Measurements from ENCODE around the gene SESN2. TPM values are rescaled to one million over a fixed set of nuclear protein-coding genes. Genes with fewer than 3 reads are reported as not detected.

Gene SESN2
- total and polyA plus RNA-seq, 2 donors (not counting 1 experiment from before 2014, with no cell fraction given): 4.5 to 5.4 TPM

DNA sequence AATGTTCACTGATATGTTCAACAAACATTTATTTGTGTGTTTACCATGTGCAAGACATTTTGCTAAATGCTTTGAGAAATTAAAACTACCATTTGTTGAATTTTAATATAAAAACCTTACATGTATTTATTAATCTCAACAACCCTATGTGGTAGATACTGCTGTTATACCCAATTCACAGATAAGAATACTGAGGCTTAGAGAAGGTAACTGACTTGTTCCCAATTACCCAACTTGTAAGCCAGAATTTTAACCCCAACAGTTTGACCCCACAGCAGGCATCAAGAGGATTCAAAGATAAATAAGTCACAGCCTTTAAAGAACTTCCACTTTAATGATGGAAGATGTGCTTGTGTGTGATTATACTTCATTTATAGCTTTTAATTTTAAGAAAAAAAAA, 30.2 kb upstream of the SESN2 start:
- H3K4me1 Mint-ChIP-seq: peaks cover 23% of the 10 kb centered on the region
- Histone ChIP-seq H3K36me3 (replicated peaks in 1 of 2; ENCODE audit: control extremely low read depth in 1 of 2, control insufficient read depth in 1 of 2, extremely low read depth in 1 of 2, insufficient read depth in 2 of 2, low read length in 1 of 2) (peaks cover 0 to 40% of the 10 kb centered on the region in 2 experiments), H3K9ac (ENCODE audit: low read length) (no peak overlapping the region), H3K4me2 (replicated peaks; ENCODE audit: low read depth, low read length, poor library complexity, severe bottlenecking) (no peak overlapping the region), H4K20me1 (ENCODE audit: control insufficient read depth, insufficient read depth, low read length, poor library complexity, severe bottlenecking) (no peaks in the 10 kb centered on the region), H3K27me3 (replicated peaks in 1 of 4; ENCODE audit: control extremely low read depth in 1 of 4, control insufficient read depth in 3 of 4, insufficient read depth in 4 of 4, low read length in 3 of 4) (no peaks in the 10 kb centered on the region), H3K4me1 (ENCODE audit: control insufficient read depth in 2 of 2, insufficient read depth in 2 of 2, low read length in 2 of 2) (peaks cover 5 to 18% of the 10 kb centered on the region in 2 donors), H3K4me3 (ENCODE audit: control extremely low read depth in 1 of 5, extremely low read depth in 1 of 5, insufficient read depth in 1 of 5, low read depth in 2 of 5, low read length in 4 of 5) (no peak overlapping the region), H3K27ac (ENCODE audit: low read length in 2 of 2) (no peak overlapping the region), H3K79me2 (ENCODE audit: control insufficient read depth, insufficient read depth, low read length) (peaks cover 76% of the 10 kb centered on the region), H3K9me3 (ENCODE audit: control extremely low read depth in 1 of 3, control insufficient read depth in 2 of 3, insufficient read depth in 1 of 3, low read length in 2 of 3) (no peaks in the 10 kb centered on the region), H2AFZ (ENCODE audit: insufficient read depth, low read depth, low read length, poor library complexity, severe bottlenecking) (no peak overlapping the region)
- ATAC-seq (ENCODE audit: low read depth): no peak
- H3K4me3 Mint-ChIP-seq: no peak overlapping the region
- intact Hi-C loops (cut with micrococcal nuclease): no loop called here
- DNase-seq: no peak
- ChIA-PET POLR2A (no interaction called here), CTCF (interaction anchor here (0.6 kb wide), 1 partner anchor 141 kb away, joined by 5 read pairs; the partner anchor contains the start of gene EYA3)
- H3K27me3 Mint-ChIP-seq: no peaks in the 10 kb centered on the region
- H3K9me3 Mint-ChIP-seq (ENCODE audit: insufficient read depth): no peaks in the 10 kb centered on the region
- no peak overlapping the region for H3K27ac Mint-ChIP-seq
- TF ChIP-seq EZH2 (IDR thresholded peaks at IDR 0.05; ENCODE audit: borderline replicate concordance, insufficient read depth, low read depth, low read length, poor library complexity, severe bottlenecking): no peak
- TF ChIP-seq CTCF (IDR thresholded peaks at IDR 0.05): no peak

DNA sequence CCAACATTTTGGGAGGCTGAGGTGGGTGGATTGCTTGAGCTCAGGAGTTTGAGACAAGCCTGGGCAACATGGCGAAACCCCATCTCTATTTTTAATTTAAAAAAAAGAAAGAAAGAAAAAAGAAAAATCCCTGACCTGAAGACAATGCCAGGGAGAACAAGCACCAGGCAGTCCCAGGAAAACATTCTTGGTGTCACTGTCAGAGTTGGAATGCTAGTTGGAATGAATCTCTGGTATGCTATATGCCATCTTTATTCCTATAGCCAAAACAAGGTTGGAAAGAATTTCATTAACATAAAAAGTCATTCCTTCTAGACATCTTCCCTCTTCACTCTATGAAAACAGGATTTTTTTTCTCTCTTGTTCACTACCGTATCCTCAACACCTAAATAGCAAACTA, 29.3 kb upstream of the SESN2 start:
- DNase-seq (no peak), ATAC-seq (ENCODE audit: low read depth) (no peak)
- Histone ChIP-seq H2AFZ (ENCODE audit: insufficient read depth, low read depth, low read length, poor library complexity, severe bottlenecking) (no peak overlapping the region), H3K4me1 (ENCODE audit: control insufficient read depth in 2 of 2, insufficient read depth in 2 of 2, low read length in 2 of 2) (peaks cover 5 to 19% of the 10 kb centered on the region in 2 donors), H3K79me2 (ENCODE audit: control insufficient read depth, insufficient read depth, low read length) (peaks cover 75% of the 10 kb centered on the region), H3K36me3 (replicated peaks in 1 of 2; ENCODE audit: control extremely low read depth in 1 of 2, control insufficient read depth in 1 of 2, extremely low read depth in 1 of 2, insufficient read depth in 2 of 2, low read length in 1 of 2) (peaks cover 0 to 33% of the 10 kb centered on the region in 2 experiments), H3K4me3 (ENCODE audit: control extremely low read depth in 1 of 5, extremely low read depth in 1 of 5, insufficient read depth in 1 of 5, low read depth in 2 of 5, low read length in 4 of 5) (no peak overlapping the region), H3K4me2 (replicated peaks; ENCODE audit: low read depth, low read length, poor library complexity, severe bottlenecking) (no peak overlapping the region), H3K27ac (ENCODE audit: low read length in 2 of 2) (no peak overlapping the region), H3K27me3 (replicated peaks in 1 of 4; ENCODE audit: control extremely low read depth in 1 of 4, control insufficient read depth in 3 of 4, insufficient read depth in 4 of 4, low read length in 3 of 4) (no peaks in the 10 kb centered on the region), H3K9ac (ENCODE audit: low read length) (no peak overlapping the region), H3K9me3 (ENCODE audit: control extremely low read depth in 1 of 3, control insufficient read depth in 2 of 3, insufficient read depth in 1 of 3, low read length in 2 of 3) (no peaks in the 10 kb centered on the region), H4K20me1 (ENCODE audit: control insufficient read depth, insufficient read depth, low read length, poor library complexity, severe bottlenecking) (no peaks in the 10 kb centered on the region)
- peaks cover 25% of the 10 kb centered on the region for H3K4me1 Mint-ChIP-seq
- WGBS (ENCODE audit: insufficient coverage): no CpG with 5 or more reads among the region's 2 CpGs
- H3K27me3 Mint-ChIP-seq: no peaks in the 10 kb centered on the region
- H3K27ac Mint-ChIP-seq: no peak overlapping the region
- no peaks in the 10 kb centered on the region for H3K9me3 Mint-ChIP-seq (ENCODE audit: insufficient read depth)
- TF ChIP-seq EZH2 (IDR thresholded peaks at IDR 0.05; ENCODE audit: borderline replicate concordance, insufficient read depth, low read depth, low read length, poor library complexity, severe bottlenecking) (no peak), CTCF (IDR thresholded peaks at IDR 0.05) (no peak)
- H3K4me3 Mint-ChIP-seq: no peak overlapping the region
- intact Hi-C loops (cut with micrococcal nuclease): loop anchor here (10.0 kb wide), 1 partner anchor 395 kb away; the partner anchor contains the start of gene PPP1R8
- ChIA-PET POLR2A (no interaction called here), CTCF (interaction anchor here (1.0 to 2.0 kb wide), 2 partner anchors 117 to 139 kb away, joined by 3 to 7 read pairs; no protein-coding TSS in a partner anchor)
